Activated CD4-positive, alpha-beta memory T cell treated with anti-CD3 and anti-CD28 coated beads, Interleukin-2, amount 10 ng/mL, durations not matched to agents 7 days and 5 days (primary cell): ENCODE data around the gene UNKL. TPM values are rescaled to one million over a fixed set of nuclear protein-coding genes. Genes with fewer than 3 reads are reported as not detected.

ENCODE experiments used
- CTCF ChIA-PET: fragments of 350-600 bp; sonication (Branson Sonifier 250); formaldehyde crosslinking; loops from one replicate; lab custom pipeline; 2021; ENCODE audit warnings: antibody characterized with exemption, inconsistent platforms; lab: Charles Lee
- POLR2A ChIA-PET: fragments of 350-600 bp; sonication (Branson Sonifier 250); formaldehyde crosslinking; loops from one replicate; lab custom pipeline; 2021; ENCODE audit warnings: antibody characterized with exemption; lab: Charles Lee
- DNase-seq: peaks from one replicate; pipeline ENCODE4 v3.0.0-alpha.2; 2020
- H3K27ac Mint-ChIP-seq: one replicate; pipeline ENCODE4 v1.8.0; 2021; ENCODE audit warnings: mild to moderate bottlenecking, mixed read lengths
- H3K27me3 Mint-ChIP-seq: one replicate; pipeline ENCODE4 v1.8.0; 2021; ENCODE audit warnings: mixed read lengths
- H3K36me3 Mint-ChIP-seq: one replicate; pipeline ENCODE4 v1.8.0; 2021; ENCODE audit warnings: low read depth, mixed read lengths
- H3K4me1 Mint-ChIP-seq: one replicate; pipeline ENCODE4 v1.8.0; 2021; ENCODE audit warnings: mixed read lengths
- H3K4me3 Mint-ChIP-seq: one replicate; pipeline ENCODE4 v1.8.0; 2021; ENCODE audit warnings: mild to moderate bottlenecking, mixed read lengths
- H3K9me3 Mint-ChIP-seq: one replicate; pipeline ENCODE4 v1.8.0; 2021; ENCODE audit warnings: mixed read lengths
- total RNA-seq, 2 experiments: library from RNA; stranded (reverse); gene quantifications; one replicate each; pipeline ENCODE4 v1.2.3, GENCODE V29; 2021

Gene UNKL
- total RNA-seq, 2 experiments from 2014 or later, result 40.0 to 43.7 TPM

GRCh38 chr16:1401061-1401757 lies 13.3 kb downstream of the UNKL start:
- no peak overlapping the region for H3K27ac Mint-ChIP-seq
- DNase-seq, result no peak
- H3K4me3 Mint-ChIP-seq, result no peak overlapping the region
- peaks cover 10% of the 10 kb centered on the region for H3K36me3 Mint-ChIP-seq
- ChIA-PET CTCF (interaction anchor here (0.5 kb wide), 1 partner anchor 1488 kb away, joined by 3 read pairs; no protein-coding TSS in a partner anchor), POLR2A (no interaction called here)
- H3K9me3 Mint-ChIP-seq, result no peaks in the 10 kb centered on the region
- no peaks in the 10 kb centered on the region for H3K27me3 Mint-ChIP-seq
- H3K4me1 Mint-ChIP-seq, result no peaks in the 10 kb centered on the region

DNA sequence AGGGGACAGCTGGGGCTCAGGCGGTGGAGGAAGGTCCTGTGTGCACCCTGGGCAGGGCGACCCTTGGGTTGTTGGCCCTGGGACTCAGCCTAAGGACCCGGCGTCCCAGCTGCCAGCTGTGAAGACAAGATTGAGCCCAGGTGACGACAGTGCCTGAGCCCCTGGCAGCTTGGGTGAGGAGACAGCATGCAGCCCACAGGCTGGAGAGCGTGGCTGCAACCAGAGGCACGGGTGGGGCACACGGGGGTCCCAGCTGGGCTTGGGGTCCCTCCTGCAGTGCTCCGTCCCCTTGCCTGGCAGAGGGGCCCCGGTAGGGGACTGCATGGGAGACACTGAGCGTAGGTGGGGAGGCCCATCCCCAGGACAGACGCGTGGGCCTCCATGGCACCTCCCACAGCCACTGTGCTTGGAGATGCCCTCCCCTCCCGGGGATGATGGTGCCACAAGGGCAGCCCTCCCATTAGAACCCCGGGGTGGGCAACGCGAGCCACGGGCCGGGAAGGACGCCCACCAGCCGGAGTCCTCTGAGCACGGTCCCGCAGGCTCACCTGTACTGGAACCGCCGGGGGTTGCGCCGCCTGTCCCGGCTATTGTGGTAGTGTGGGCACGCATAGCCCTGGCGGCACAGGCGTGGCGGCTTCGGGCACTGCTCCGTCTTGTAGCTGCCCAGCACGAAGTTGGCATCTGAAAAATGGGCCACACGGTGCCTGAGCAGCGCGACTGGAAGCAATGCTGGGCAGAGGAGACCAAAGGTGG lies 15.5 kb downstream of the UNKL start:
- DNase-seq, result no peak
- CTCF ChIA-PET, result interaction anchor here (0.5 kb wide), 1 partner anchor 102 kb away, joined by 3 read pairs; no protein-coding TSS in a partner anchor
- Mint-ChIP-seq H3K27ac (no peak overlapping the region), H3K9me3 (no peaks in the 10 kb centered on the region), H3K4me1 (no peaks in the 10 kb centered on the region), H3K36me3 (peaks cover 10% of the 10 kb centered on the region), H3K4me3 (no peak overlapping the region), H3K27me3 (no peaks in the 10 kb centered on the region)
- POLR2A ChIA-PET, result no interaction called here

- ChIA-PET POLR2A (no interaction called here), CTCF (no interaction called here)
- H3K36me3 Mint-ChIP-seq, result peaks cover 10% of the 10 kb centered on the region
- no peak overlapping the region for H3K27ac Mint-ChIP-seq
- H3K27me3 Mint-ChIP-seq, result no peaks in the 10 kb centered on the region
- no peak for DNase-seq
- no peaks in the 10 kb centered on the region for H3K9me3 Mint-ChIP-seq
- H3K4me1 Mint-ChIP-seq, result no peaks in the 10 kb centered on the region
- no peak overlapping the region for H3K4me3 Mint-ChIP-seq
Measured at GRCh38 chr16:1398351-1398750, 16.2 kb downstream of the UNKL start.

GRCh38 chr16:1397779-1398178 lies 16.7 kb downstream of the UNKL start:
- no peaks in the 10 kb centered on the region for H3K9me3 Mint-ChIP-seq
- peaks cover 10% of the 10 kb centered on the region for H3K36me3 Mint-ChIP-seq
- DNase-seq, result no peak
- no peaks in the 10 kb centered on the region for H3K27me3 Mint-ChIP-seq
- ChIA-PET POLR2A (no interaction called here), CTCF (no interaction called here)
- no peak overlapping the region for H3K4me3 Mint-ChIP-seq
- no peak overlapping the region for H3K27ac Mint-ChIP-seq
- H3K4me1 Mint-ChIP-seq, result no peaks in the 10 kb centered on the region

- no peak for DNase-seq
- Mint-ChIP-seq H3K27me3 (no peaks in the 10 kb centered on the region), H3K4me1 (no peaks in the 10 kb centered on the region), H3K36me3 (peaks cover 2% of the 10 kb centered on the region), H3K4me3 (no peak overlapping the region), H3K27ac (no peak overlapping the region), H3K9me3 (no peaks in the 10 kb centered on the region)
- CTCF ChIA-PET, result no interaction called here
- POLR2A ChIA-PET, result interaction anchor here (1.3 kb wide), 1 partner anchor 15 kb away, joined by 3 read pairs; no protein-coding TSS in a partner anchor
Measured at GRCh38 chr16:1395444-1396031, 19.0 kb downstream of the UNKL start.

DNA sequence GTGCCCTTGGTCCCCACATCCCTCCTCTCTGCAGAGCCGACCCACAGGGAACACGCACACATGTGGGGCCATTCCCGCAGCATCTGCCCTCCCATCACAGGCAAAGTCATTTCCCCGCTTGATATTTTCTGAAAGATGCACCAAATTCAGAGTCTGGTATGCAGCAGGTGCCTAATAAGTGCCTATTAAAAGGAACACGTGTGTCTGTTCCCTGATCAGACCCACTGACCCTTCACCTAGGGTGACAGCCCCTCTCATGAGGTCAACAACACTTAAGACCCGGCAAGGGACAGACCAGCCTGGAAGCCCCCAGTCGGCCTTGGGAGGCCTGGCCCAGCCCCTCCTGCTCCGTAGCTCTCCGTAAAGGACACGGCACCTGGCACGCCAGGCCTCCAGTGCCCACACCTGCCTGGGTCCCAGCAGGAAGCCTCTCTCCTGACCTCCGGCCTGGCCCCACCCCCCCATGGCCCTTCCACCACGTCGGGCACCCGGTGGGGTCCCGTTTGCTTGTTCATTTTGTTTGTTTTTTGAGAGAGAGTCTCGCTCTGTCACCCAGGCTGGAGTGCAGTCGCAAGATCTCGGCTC lies 20.0 kb downstream of the UNKL start:
- POLR2A ChIA-PET, result no interaction called here
- H3K27ac Mint-ChIP-seq, result no peak overlapping the region
- no peak for DNase-seq
- no peaks in the 10 kb centered on the region for H3K27me3 Mint-ChIP-seq
- H3K4me1 Mint-ChIP-seq, result no peaks in the 10 kb centered on the region
- H3K36me3 Mint-ChIP-seq, result peaks cover 2% of the 10 kb centered on the region
- no peaks in the 10 kb centered on the region for H3K9me3 Mint-ChIP-seq
- no peak overlapping the region for H3K4me3 Mint-ChIP-seq
- CTCF ChIA-PET, result no interaction called here

GRCh38 chr16:1393613-1394176 lies 20.8 kb downstream of the UNKL start:
- Mint-ChIP-seq H3K9me3 (no peaks in the 10 kb centered on the region), H3K36me3 (peaks cover 2% of the 10 kb centered on the region), H3K27ac (no peak overlapping the region), H3K4me3 (no peak overlapping the region), H3K4me1 (no peaks in the 10 kb centered on the region), H3K27me3 (no peaks in the 10 kb centered on the region)
- no peak for DNase-seq
- ChIA-PET CTCF (no interaction called here), POLR2A (no interaction called here)

DNA sequence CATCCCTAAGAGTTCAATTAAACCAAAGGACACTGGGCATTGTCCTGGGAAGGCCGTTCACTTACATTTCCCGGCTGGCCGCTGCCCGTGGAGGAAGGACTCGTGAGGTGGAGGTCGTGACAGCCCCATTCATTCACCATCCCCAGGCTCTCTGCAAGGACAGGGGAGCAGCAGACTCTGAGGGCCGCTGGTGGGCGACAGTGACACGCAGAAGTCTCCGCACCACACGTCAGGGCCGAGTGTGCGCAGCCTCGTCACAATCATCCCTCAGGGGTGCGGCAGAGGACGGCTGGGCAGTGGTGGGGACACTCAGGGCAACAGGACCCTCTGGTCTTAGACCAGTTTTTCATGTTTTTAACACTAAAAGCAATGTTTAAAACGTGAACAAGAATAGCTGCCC lies 21.7 kb downstream of the UNKL start:
- no peak overlapping the region for H3K4me3 Mint-ChIP-seq
- H3K9me3 Mint-ChIP-seq, result no peaks in the 10 kb centered on the region
- H3K27me3 Mint-ChIP-seq, result no peaks in the 10 kb centered on the region
- no peak for DNase-seq
- peaks cover 2% of the 10 kb centered on the region for H3K36me3 Mint-ChIP-seq
- CTCF ChIA-PET, result no interaction called here
- H3K27ac Mint-ChIP-seq, result no peak overlapping the region
- POLR2A ChIA-PET, result no interaction called here
- no peaks in the 10 kb centered on the region for H3K4me1 Mint-ChIP-seq

GRCh38 chr16:1390239-1390779 lies 24.2 kb downstream of the UNKL start:
- no peak overlapping the region for H3K27ac Mint-ChIP-seq
- H3K4me1 Mint-ChIP-seq, result no peaks in the 10 kb centered on the region
- no peaks in the 10 kb centered on the region for H3K36me3 Mint-ChIP-seq
- H3K27me3 Mint-ChIP-seq, result no peaks in the 10 kb centered on the region
- no peak overlapping the region for H3K4me3 Mint-ChIP-seq
- H3K9me3 Mint-ChIP-seq, result no peaks in the 10 kb centered on the region
- ChIA-PET POLR2A (no interaction called here), CTCF (no interaction called here)
- no peak for DNase-seq

GRCh38 chr16:1389762-1390161 lies 24.7 kb downstream of the UNKL start:
- no peaks in the 10 kb centered on the region for H3K27me3 Mint-ChIP-seq
- H3K4me3 Mint-ChIP-seq, result no peak overlapping the region
- no peaks in the 10 kb centered on the region for H3K9me3 Mint-ChIP-seq
- CTCF ChIA-PET, result interaction anchor here (0.6 kb wide), 1 partner anchor 10 kb away, joined by 3 read pairs; no protein-coding TSS in a partner anchor
- POLR2A ChIA-PET, result no interaction called here
- no peak for DNase-seq
- H3K27ac Mint-ChIP-seq, result no peak overlapping the region
- H3K36me3 Mint-ChIP-seq, result peaks cover 2% of the 10 kb centered on the region
- H3K4me1 Mint-ChIP-seq, result no peaks in the 10 kb centered on the region

DNA sequence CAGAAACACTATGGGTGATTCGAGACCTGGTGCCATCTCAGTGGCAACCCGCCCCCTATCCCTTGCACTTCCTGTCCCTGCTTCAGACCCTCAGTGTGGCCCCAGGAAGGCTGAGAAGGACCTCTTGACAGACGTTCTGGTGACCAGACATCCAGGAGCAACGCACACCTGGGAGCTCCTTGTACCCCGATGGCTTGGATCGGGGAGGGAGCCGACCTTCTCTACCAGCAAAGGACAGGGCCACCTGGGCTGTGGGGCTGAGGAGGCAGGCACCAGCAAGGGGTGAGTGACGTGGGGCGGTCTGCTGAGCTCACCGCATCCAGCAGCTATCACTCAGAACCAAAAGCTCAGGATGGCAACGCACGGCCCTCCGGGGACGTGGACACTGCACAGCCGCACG lies 27.2 kb downstream of the UNKL start:
- Mint-ChIP-seq H3K4me3 (no peak overlapping the region), H3K27ac (no peak overlapping the region), H3K4me1 (no peaks in the 10 kb centered on the region), H3K9me3 (no peaks in the 10 kb centered on the region), H3K27me3 (no peaks in the 10 kb centered on the region), H3K36me3 (peaks cover 3% of the 10 kb centered on the region)
- no peak for DNase-seq
- ChIA-PET POLR2A (no interaction called here), CTCF (no interaction called here)

DNA sequence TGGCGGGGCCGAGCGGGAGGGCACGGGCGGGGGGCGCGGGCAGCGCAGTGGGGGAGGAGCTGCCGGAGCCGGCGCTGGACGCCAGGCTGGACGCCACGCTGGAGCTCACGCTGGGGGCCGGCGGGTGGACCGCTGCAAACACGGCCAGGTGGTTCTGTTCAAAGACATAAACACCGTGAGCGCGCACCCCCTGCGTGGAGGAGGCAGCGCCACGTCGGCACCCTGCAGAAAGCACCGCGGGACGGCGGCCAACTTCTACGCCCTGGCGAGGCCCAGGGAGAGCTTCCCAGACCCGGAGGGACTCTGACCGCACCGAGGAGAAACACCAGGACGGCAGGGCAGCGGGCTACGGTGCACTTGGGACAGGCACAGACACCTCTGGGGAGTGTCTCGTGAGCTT lies 29.3 kb downstream of the UNKL start:
- POLR2A ChIA-PET, result no interaction called here
- H3K36me3 Mint-ChIP-seq, result peaks cover 6% of the 10 kb centered on the region
- H3K27me3 Mint-ChIP-seq, result no peaks in the 10 kb centered on the region
- no peak for DNase-seq
- CTCF ChIA-PET, result no interaction called here
- H3K4me1 Mint-ChIP-seq, result peaks cover under 1% of the 10 kb centered on the region
- no peak overlapping the region for H3K4me3 Mint-ChIP-seq
- no peaks in the 10 kb centered on the region for H3K9me3 Mint-ChIP-seq
- H3K27ac Mint-ChIP-seq, result no peak overlapping the region
